HepG2 (cell line): Measurements from ENCODE around the gene LZTR1.

Experiments
- CC2D1A ChIP-seq: sonication (generic); formaldehyde crosslinking; IDR thresholded peaks from 2 replicates; pipeline ENCODE4 v1.8.1; 2023; ENCODE audit warnings: mild to moderate bottlenecking, missing genetic modification reagents
- CREM ChIP-seq, 2 experiments: sonication (generic) in 1 of 2; formaldehyde crosslinking in 1 of 2; IDR thresholded peaks; 2 replicates each; pipeline versions ENCODE4 v1.4.0 to v1.6.1; 2016 to 2020; ENCODE audit warnings: antibody characterized with exemption in 1 of 2, mild to moderate bottlenecking in 1 of 2, missing genetic modification reagents in 1 of 2
- EZH2 ChIP-seq: conservative IDR thresholded peaks from 2 replicates; pipeline ENCODE4 v1.6.1; 2012; ENCODE audit warnings: mild to moderate bottlenecking, low read depth, low read length, moderate library complexity
- NRL ChIP-seq: sonication (generic); formaldehyde crosslinking; IDR thresholded peaks from 2 replicates; pipeline ENCODE4 v1.5.0; 2020; ENCODE audit warnings: missing genetic modification reagents, mild to moderate bottlenecking, moderate library complexity, borderline replicate concordance
- POLR2A ChIP-seq, 2 experiments: IDR thresholded peaks; 2 replicates each; pipeline ENCODE4 v1.6.1; 2011; ENCODE audit warnings: low read depth in 2 of 2, low read length in 2 of 2, mild to moderate bottlenecking in 1 of 2, moderate library complexity in 1 of 2; ENCODE audit not compliant: insufficient read depth in 1 of 2
- ZNF180 ChIP-seq: sonication (generic); formaldehyde crosslinking; IDR thresholded peaks from 2 replicates; pipeline ENCODE4 v1.4.0; 2020; ENCODE audit warnings: low read depth, missing genetic modification reagents, borderline replicate concordance
- TF ChIP-seq, protein P1 (sequence below): sonication (generic); formaldehyde crosslinking; IDR thresholded peaks from 2 replicates; pipeline ENCODE4 v1.5.1; 2020; ENCODE audit warnings: mild to moderate bottlenecking, missing genetic modification reagents, moderate library complexity

GRCh38 chr22:20963201-20964052 is 18.7 kb upstream of the LZTR1 start:
- TF ChIP-seq ZNF180 (CRISPR knock-in tag): no peak
- no peak for TF ChIP-seq EZH2
- TF ChIP-seq CREM (IDR thresholded peaks at IDR 0.05): no peak
- TF ChIP-seq CREM (CRISPR knock-in tag; IDR thresholded peaks at IDR 0.05): no peak
- 0 out of 4 replicates have a peak, but pooled peaks of 1 of the 2 experiments have one; percentile 34 for TF ChIP-seq POLR2A (IDR thresholded peaks at IDR 0.05; ENCODE audit: insufficient read depth in 1 of 2, low read depth in 2 of 2, low read length in 2 of 2)
- TF ChIP-seq, protein P1, sequence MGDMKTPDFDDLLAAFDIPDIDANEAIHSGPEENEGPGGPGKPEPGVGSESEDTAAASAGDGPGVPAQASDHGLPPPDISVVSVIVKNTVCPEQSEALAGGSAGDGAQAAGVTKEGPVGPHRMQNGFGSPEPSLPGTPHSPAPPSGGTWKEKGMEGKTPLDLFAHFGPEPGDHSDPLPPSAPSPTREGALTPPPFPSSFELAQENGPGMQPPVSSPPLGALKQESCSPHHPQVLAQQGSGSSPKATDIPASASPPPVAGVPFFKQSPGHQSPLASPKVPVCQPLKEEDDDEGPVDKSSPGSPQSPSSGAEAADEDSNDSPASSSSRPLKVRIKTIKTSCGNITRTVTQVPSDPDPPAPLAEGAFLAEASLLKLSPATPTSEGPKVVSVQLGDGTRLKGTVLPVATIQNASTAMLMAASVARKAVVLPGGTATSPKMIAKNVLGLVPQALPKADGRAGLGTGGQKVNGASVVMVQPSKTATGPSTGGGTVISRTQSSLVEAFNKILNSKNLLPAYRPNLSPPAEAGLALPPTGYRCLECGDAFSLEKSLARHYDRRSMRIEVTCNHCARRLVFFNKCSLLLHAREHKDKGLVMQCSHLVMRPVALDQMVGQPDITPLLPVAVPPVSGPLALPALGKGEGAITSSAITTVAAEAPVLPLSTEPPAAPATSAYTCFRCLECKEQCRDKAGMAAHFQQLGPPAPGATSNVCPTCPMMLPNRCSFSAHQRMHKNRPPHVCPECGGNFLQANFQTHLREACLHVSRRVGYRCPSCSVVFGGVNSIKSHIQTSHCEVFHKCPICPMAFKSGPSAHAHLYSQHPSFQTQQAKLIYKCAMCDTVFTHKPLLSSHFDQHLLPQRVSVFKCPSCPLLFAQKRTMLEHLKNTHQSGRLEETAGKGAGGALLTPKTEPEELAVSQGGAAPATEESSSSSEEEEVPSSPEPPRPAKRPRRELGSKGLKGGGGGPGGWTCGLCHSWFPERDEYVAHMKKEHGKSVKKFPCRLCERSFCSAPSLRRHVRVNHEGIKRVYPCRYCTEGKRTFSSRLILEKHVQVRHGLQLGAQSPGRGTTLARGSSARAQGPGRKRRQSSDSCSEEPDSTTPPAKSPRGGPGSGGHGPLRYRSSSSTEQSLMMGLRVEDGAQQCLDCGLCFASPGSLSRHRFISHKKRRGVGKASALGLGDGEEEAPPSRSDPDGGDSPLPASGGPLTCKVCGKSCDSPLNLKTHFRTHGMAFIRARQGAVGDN (CRISPR knock-in tag): peak; percentile 96
- no peak for TF ChIP-seq NRL (CRISPR knock-in tag)
- no peak for TF ChIP-seq CC2D1A (CRISPR knock-in tag)
